Left ventricle myocardium inferior (tissue), 1 donor: ENCODE data around the gene SERPINA12. TPM values are rescaled to one million over a fixed set of nuclear protein-coding genes. Genes with fewer than 3 reads are reported as not detected.

Experiments used
- DNase-seq: peaks from one replicate; pipeline ENCODE4 v3.0.0-alpha.2; 2020
- H3K27ac ChIP-seq: fragments of 200-600 bp; replicated peaks from 2 replicates; pipeline ENCODE4 v1.8.0; 2021
- H3K27me3 ChIP-seq: fragments of 200-600 bp; 2 replicates; pipeline ENCODE4 v1.8.0; 2021; ENCODE audit warnings: low read depth
- H3K36me3 ChIP-seq: fragments of 200-600 bp; 2 replicates; pipeline ENCODE4 v1.8.0; 2021
- H3K4me1 ChIP-seq: fragments of 200-600 bp; 2 replicates; pipeline ENCODE4 v1.8.0; 2021
- H3K4me3 ChIP-seq: fragments of 200-600 bp; 2 replicates; pipeline ENCODE4 v1.8.0; 2021; ENCODE audit warnings: mild to moderate bottlenecking, moderate library complexity
- H3K9me3 ChIP-seq: fragments of 200-600 bp; replicated peaks from 2 replicates; pipeline ENCODE4 v1.8.0; 2021
- CTCF ChIP-seq: fragments of 200-600 bp; IDR thresholded peaks from 2 replicates; pipeline ENCODE4 v1.8.0; 2021; ENCODE audit warnings: antibody characterized with exemption, mild to moderate bottlenecking, borderline replicate concordance
- intact Hi-C: fragments of 100-400 bp; cut with micrococcal nuclease; formaldehyde crosslinking; loops from one replicate; pipeline ENCODE4 v1.11.0; 2022
- total RNA-seq: library from RNA; stranded (reverse); fragmentation: NEBNext Ultra II Directional; extraction: Animal tissue kit (Norgen Biotek cat#: 25700); gene quantifications from one replicate; pipeline ENCODE4 v1.2.1, GENCODE V29; 2021
- donor health status: DM: no; HTN: yes; CAD: no; lungs with severe emphysema.

SERPINA12 gene
- total RNA-seq, 1 donor from 2014 or later = not detected

- H3K9me3 ChIP-seq = peaks cover 10% of the 10 kb centered on the region
- H3K27me3 ChIP-seq = peaks cover 68% of the 10 kb centered on the region
- no peak for DNase-seq
- no peak for TF ChIP-seq CTCF
- H3K36me3 ChIP-seq = no peaks in the 10 kb centered on the region
- peaks cover 3% of the 10 kb centered on the region for H3K4me1 ChIP-seq
- H3K27ac ChIP-seq = no peak overlapping the region
- intact Hi-C loops = no loop called here
- H3K4me3 ChIP-seq = no peak overlapping the region
These were observed 36.0 kb upstream of the SERPINA12 start for GRCh38 chr14:94545131-94545841.

- H3K4me1 ChIP-seq = peaks cover 9% of the 10 kb centered on the region
- DNase-seq = no peak
- H3K27ac ChIP-seq = no peak overlapping the region
- H3K36me3 ChIP-seq = no peaks in the 10 kb centered on the region
- no peak overlapping the region for H3K4me3 ChIP-seq
- intact Hi-C loops = no loop called here
- H3K27me3 ChIP-seq = peaks cover 63% of the 10 kb centered on the region
- TF ChIP-seq CTCF = no peak
- H3K9me3 ChIP-seq = peaks cover 10% of the 10 kb centered on the region
These were observed 35.5 kb upstream of the SERPINA12 start for GRCh38 chr14:94544726-94545125.

- peaks cover 10% of the 10 kb centered on the region for H3K9me3 ChIP-seq
- no peak overlapping the region for H3K4me3 ChIP-seq
- H3K4me1 ChIP-seq = peaks cover 9% of the 10 kb centered on the region
- no peak for DNase-seq
- TF ChIP-seq CTCF = no peak
- no peak overlapping the region for H3K27ac ChIP-seq
- peaks cover 56% of the 10 kb centered on the region for H3K27me3 ChIP-seq
- intact Hi-C loops = no loop called here
- H3K36me3 ChIP-seq = no peaks in the 10 kb centered on the region
These were observed 34.3 kb upstream of the SERPINA12 start for GRCh38 chr14:94543449-94544124.

- no peaks in the 10 kb centered on the region for H3K36me3 ChIP-seq
- no peak overlapping the region for H3K4me3 ChIP-seq
- H3K4me1 ChIP-seq = peaks cover 9% of the 10 kb centered on the region
- no peak overlapping the region for H3K27ac ChIP-seq
- TF ChIP-seq CTCF = no peak
- H3K9me3 ChIP-seq = peaks cover 10% of the 10 kb centered on the region
- intact Hi-C loops = no loop called here
- H3K27me3 ChIP-seq = peaks cover 61% of the 10 kb centered on the region
- no peak for DNase-seq
These were observed 33.7 kb upstream of the SERPINA12 start for GRCh38 chr14:94542811-94543440.

GRCh38 chr14:94542111-94542810 is 33.0 kb upstream of the SERPINA12 start:
- H3K4me1 ChIP-seq = peaks cover 9% of the 10 kb centered on the region
- H3K27ac ChIP-seq = no peak overlapping the region
- no peak overlapping the region for H3K4me3 ChIP-seq
- peaks cover 10% of the 10 kb centered on the region for H3K9me3 ChIP-seq
- no peak for TF ChIP-seq CTCF
- intact Hi-C loops = no loop called here
- peaks cover 66% of the 10 kb centered on the region for H3K27me3 ChIP-seq
- no peaks in the 10 kb centered on the region for H3K36me3 ChIP-seq
- DNase-seq = no peak
